Astrocyte of the hippocampus (primary cell): ENCODE results near the gene UBE2C.

ENCODE experiments used
- DNase-seq: peaks from one replicate; pipeline ENCODE4 v3.0.0; 2011; ENCODE audit warnings: low read depth, low spot score

Gene UBE2C

GRCh38 chr20:45859916-45860315 lies 47.5 kb downstream of the UBE2C start:
- no peak for DNase-seq

DNA sequence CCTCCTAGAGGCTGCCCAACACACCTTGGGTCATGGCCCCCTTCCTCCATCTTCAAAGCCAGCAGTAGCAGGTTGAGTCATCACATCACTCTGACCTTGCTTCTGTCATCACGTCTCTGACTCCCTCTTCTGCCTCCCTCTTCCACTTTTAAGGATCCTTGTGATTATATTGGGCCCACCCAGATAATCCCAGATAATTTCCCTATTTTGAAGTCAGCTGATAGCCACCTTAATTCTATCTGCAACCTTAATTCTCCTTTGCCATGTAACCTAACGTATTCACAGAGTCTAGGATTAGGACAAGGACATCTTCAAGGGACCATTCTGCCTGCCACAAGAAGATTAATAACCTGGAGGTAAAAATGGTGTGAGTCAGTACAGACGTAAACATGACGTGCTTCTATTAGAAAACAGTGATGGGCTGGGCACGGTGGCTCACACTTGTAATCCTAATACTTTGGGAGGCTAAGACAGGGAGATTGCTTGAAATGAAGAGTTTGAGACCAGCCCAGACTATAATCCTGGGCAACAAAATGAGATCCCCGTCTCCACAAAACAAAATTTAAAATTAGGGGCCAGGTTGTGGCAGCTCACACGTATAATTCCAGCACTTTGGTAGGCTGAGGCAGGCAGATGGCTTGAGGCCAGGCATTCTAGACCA lies 48.2 kb downstream of the UBE2C start:
- DNase-seq, result peak; percentile 16

GRCh38 chr20:45861221-45862075 lies 49.0 kb downstream of the UBE2C start:
- DNase-seq, result peak; percentile 57

- DNase-seq, result no peak
Observed at GRCh38 chr20:45863543-45864470, 51.4 kb downstream of the UBE2C start.

GRCh38 chr20:45866454-45866853 lies 54.0 kb downstream of the UBE2C start:
- no peak for DNase-seq
